SU-DHL-6 (cell line): ENCODE measurements around the gene CENPE.

Source experiments
- H2AFZ ChIP-seq: fragments of 200-600 bp; sonication (generic); 2 replicates; pipeline ENCODE4 v1.6.1; 2014; ENCODE audit warnings: low read depth, mild to moderate bottlenecking, moderate library complexity, mixed read lengths, antibody characterized with exemption, low read length; ENCODE audit not compliant: severe bottlenecking
- H3F3A ChIP-seq: fragments of 200-600 bp; shearing (Covaris generic); 2 replicates; pipeline ENCODE4 v1.6.0; 2016; ENCODE audit warnings: antibody characterized with exemption, mild to moderate bottlenecking; ENCODE audit not compliant: insufficient read depth
- H3K27ac ChIP-seq: fragments of 200-600 bp; sonication (generic); 2 replicates; pipeline ENCODE4 v1.5.1; 2016; ENCODE audit warnings: low read depth, mild to moderate bottlenecking, low read length, moderate library complexity, mixed read lengths
- H3K27me3 ChIP-seq: fragments of 200-600 bp; sonication (generic), shearing (Covaris generic); 2 replicates; pipeline ENCODE4 v1.6.0; 2014; ENCODE audit warnings: mild to moderate bottlenecking, low read length
- H3K36me3 ChIP-seq: fragments of 200-600 bp; sonication (generic); 2 replicates; pipeline ENCODE4 v1.6.1; 2014; ENCODE audit warnings: mild to moderate bottlenecking, low read length, mixed read lengths
- H3K4me2 ChIP-seq: fragments of 300-600, 200-600 bp; shearing (Covaris generic), sonication (generic); 2 replicates; pipeline ENCODE4 v1.6.0; 2014; ENCODE audit warnings: low read length, low read depth, mild to moderate bottlenecking; ENCODE audit not compliant: poor library complexity, severe bottlenecking
- H3K4me3 ChIP-seq: fragments of 200-600 bp; sonication (generic); 2 replicates; pipeline ENCODE4 v1.5.1; 2014; ENCODE audit warnings: antibody characterized with exemption, low read length, mild to moderate bottlenecking, mixed read lengths; ENCODE audit not compliant: insufficient read depth, poor library complexity, severe bottlenecking
- H3K79me2 ChIP-seq: fragments of 200-600 bp; sonication (generic); 2 replicates; pipeline ENCODE4 v1.6.1; 2014; ENCODE audit warnings: mild to moderate bottlenecking, low read length, moderate library complexity; ENCODE audit not compliant: insufficient read depth
- H3K9ac ChIP-seq: fragments of 200-600 bp; sonication (generic); 2 replicates; pipeline ENCODE4 v1.7.0; 2014; ENCODE audit warnings: mild to moderate bottlenecking, low read length
- H3K9me2 ChIP-seq: fragments of 200-600 bp; sonication (generic); replicated peaks from 2 replicates; pipeline ENCODE4 v1.6.1; 2014; ENCODE audit warnings: low read length; ENCODE audit not compliant: insufficient read depth
- H3K9me3 ChIP-seq: fragments of 200-600 bp; sonication (generic); 2 replicates; pipeline ENCODE4 v1.6.1; 2014; ENCODE audit warnings: low read length, mixed read lengths; ENCODE audit not compliant: insufficient read depth
- H4K20me1 ChIP-seq: fragments of 200-600 bp; sonication (generic); 2 replicates; pipeline ENCODE4 v1.6.1; 2014; ENCODE audit warnings: low read depth, mild to moderate bottlenecking, antibody characterized with exemption, low read length, moderate library complexity, mixed read lengths
- CTCF ChIP-seq: fragments of 200-600 bp; sonication (generic); IDR thresholded peaks from one replicate; pipeline ENCODE4 v1.5.1; 2017; ENCODE audit warnings: antibody characterized with exemption, mild to moderate bottlenecking, low read length, moderate library complexity; ENCODE audit not compliant: insufficient read depth, poor library complexity, severe bottlenecking
- EZH2phosphoT487 ChIP-seq: fragments of 200-600 bp; sonication (generic), shearing (Covaris generic); conservative IDR thresholded peaks from 2 replicates; pipeline ENCODE4 v1.6.1; 2018; ENCODE audit warnings: mild to moderate bottlenecking, antibody characterized with exemption, low read length, moderate library complexity, mixed read lengths

The CENPE gene

GRCh38 chr4:103105558-103106356, 92.4 kb downstream of the CENPE start:
- Histone ChIP-seq H4K20me1 (no peaks in the 10 kb centered on the region), H3K9me3 (no peaks in the 10 kb centered on the region), H3K36me3 (peaks cover 4% of the 10 kb centered on the region; the same call in 1 of the 2 replicates), H3K27ac (no peak overlapping the region), H3K79me2 (no peaks in the 10 kb centered on the region), H3K9ac (no peak overlapping the region), H3K27me3 (no peaks in the 10 kb centered on the region), H3K9me2 (no peaks in the 10 kb centered on the region), H3F3A (no peaks in the 10 kb centered on the region; the same call in 1 of the 2 replicates), H3K4me3 (no peak overlapping the region), H2AFZ (no peak overlapping the region), H3K4me2 (no peak overlapping the region)
- TF ChIP-seq CTCF (no peak), EZH2phosphoT487 (no peak)

- TF ChIP-seq CTCF: no peak
- no peak for TF ChIP-seq EZH2phosphoT487
- no peaks in the 10 kb centered on the region for H3K27me3 ChIP-seq
- H3K27ac ChIP-seq: no peak overlapping the region
- no peaks in the 10 kb centered on the region for H3K79me2 ChIP-seq
- H2AFZ ChIP-seq: no peak overlapping the region
- no peaks in the 10 kb centered on the region for H3K9me2 ChIP-seq
- peaks cover 4% of the 10 kb centered on the region; the same call in 1 of the 2 replicates for H3K36me3 ChIP-seq
- H3K9ac ChIP-seq: no peak overlapping the region
- H3K4me2 ChIP-seq: no peak overlapping the region
- no peaks in the 10 kb centered on the region for H4K20me1 ChIP-seq
- H3F3A ChIP-seq: no peaks in the 10 kb centered on the region; the same call in 1 of the 2 replicates
- no peak overlapping the region for H3K4me3 ChIP-seq
- H3K9me3 ChIP-seq: no peaks in the 10 kb centered on the region
These were observed 93.3 kb downstream of the CENPE start for GRCh38 chr4:103104886-103105285.

GRCh38 chr4:103100691-103101090, 97.5 kb downstream of the CENPE start:
- TF ChIP-seq EZH2phosphoT487: no peak
- TF ChIP-seq CTCF: no peak
- Histone ChIP-seq H3K79me2 (no peaks in the 10 kb centered on the region), H3K9me3 (no peaks in the 10 kb centered on the region), H3K9me2 (no peaks in the 10 kb centered on the region), H2AFZ (no peak overlapping the region), H3K4me3 (no peak overlapping the region), H3K27ac (no peak overlapping the region), H3K27me3 (no peaks in the 10 kb centered on the region), H3F3A (no peaks in the 10 kb centered on the region; the same call in 1 of the 2 replicates), H3K4me2 (no peak overlapping the region), H3K36me3 (no peaks in the 10 kb centered on the region), H3K9ac (no peak overlapping the region), H4K20me1 (no peaks in the 10 kb centered on the region)
